WTC11 (cell line): ENCODE measurements around the gene BLCAP. TPM values are rescaled to one million over a fixed set of nuclear protein-coding genes. Genes with fewer than 3 reads are reported as not detected.

Experiments
- ATAC-seq: fragments of 200-7000 bp; cut with Tn5 transposase; 2 replicates; pipeline ENCODE4 v1.10.0; 2021; ENCODE audit warnings: mild to moderate bottlenecking, moderate library complexity
- CTCF ChIA-PET: fragments of 300-600 bp; sonication (Branson Sonifier 250); formaldehyde crosslinking; loops from one replicate; lab custom pipeline; 2021; ENCODE audit warnings: antibody characterized with exemption; lab: Charles Lee
- POLR2A ChIA-PET: fragments of 350-600 bp; sonication (Branson Sonifier 250); formaldehyde crosslinking; loops from one replicate; lab custom pipeline; 2021; ENCODE audit warnings: antibody characterized with exemption; lab: Charles Lee
- DNase-seq: peaks from one replicate; pipeline ENCODE4 v3.0.0; 2021; ENCODE audit warnings: low spot score
- H3K27ac Mint-ChIP-seq: 2 replicates; pipeline ENCODE4 v1.8.0; 2021; ENCODE audit warnings: mixed read lengths
- H3K27me3 Mint-ChIP-seq: 2 replicates; pipeline ENCODE4 v1.8.0; 2021; ENCODE audit warnings: low read depth, mild to moderate bottlenecking, moderate library complexity, mixed read lengths
- H3K36me3 Mint-ChIP-seq: 2 replicates; pipeline ENCODE4 v1.8.0; 2021; ENCODE audit warnings: mixed read lengths
- H3K4me1 Mint-ChIP-seq: 2 replicates; pipeline ENCODE4 v1.8.0; 2022; ENCODE audit warnings: mixed read lengths
- H3K4me3 Mint-ChIP-seq: 2 replicates; pipeline ENCODE4 v1.8.0; 2021; ENCODE audit warnings: mild to moderate bottlenecking, moderate library complexity, mixed read lengths
- H3K9me3 Mint-ChIP-seq: 2 replicates; pipeline ENCODE4 v1.8.0; 2021; ENCODE audit warnings: mixed read lengths
- ATF1 ChIP-seq: sonication (generic); formaldehyde crosslinking; IDR thresholded peaks from 2 replicates; pipeline ENCODE4 v1.8.1; 2023; ENCODE audit warnings: mild to moderate bottlenecking, moderate library complexity, missing genetic modification reagents
- ESRRA ChIP-seq: sonication (generic); formaldehyde crosslinking; IDR thresholded peaks from 2 replicates; pipeline ENCODE4 v1.8.1; 2022; ENCODE audit warnings: mild to moderate bottlenecking, missing genetic modification reagents, borderline replicate concordance
- FOXK1 ChIP-seq: sonication (generic); formaldehyde crosslinking; IDR thresholded peaks from 2 replicates; pipeline ENCODE4 v1.8.0; 2022; ENCODE audit warnings: mild to moderate bottlenecking, moderate library complexity, missing genetic modification reagents
- FOXP1 ChIP-seq: sonication (generic); formaldehyde crosslinking; IDR thresholded peaks from 2 replicates; pipeline ENCODE4 v1.8.0; 2022; ENCODE audit warnings: missing genetic modification reagents, mild to moderate bottlenecking, moderate library complexity, borderline replicate concordance
- KAT7 ChIP-seq: sonication (generic); formaldehyde crosslinking; IDR thresholded peaks from 2 replicates; pipeline ENCODE4 v1.8.1; 2023; ENCODE audit warnings: missing genetic modification reagents, mild to moderate bottlenecking, borderline replicate concordance
- NFATC4 ChIP-seq: fragments of 250-450 bp; sonication (Bioruptor Pico); IDR thresholded peaks from 2 replicates; pipeline ENCODE4 v1.9.0; 2021; ENCODE audit warnings: mild to moderate bottlenecking
- NFYB ChIP-seq: sonication (generic); formaldehyde crosslinking; conservative IDR thresholded peaks from 2 replicates; pipeline ENCODE4 v1.8.0; 2022; ENCODE audit warnings: low read depth, missing genetic modification reagents
- NR1H2 ChIP-seq: sonication (generic); formaldehyde crosslinking; IDR thresholded peaks from 2 replicates; pipeline ENCODE4 v1.9.0; 2021; ENCODE audit warnings: mild to moderate bottlenecking, moderate library complexity, missing genetic modification reagents
- NR2C2 ChIP-seq: sonication (generic); formaldehyde crosslinking; IDR thresholded peaks from 2 replicates; pipeline ENCODE4 v1.8.0; 2022; ENCODE audit warnings: mild to moderate bottlenecking, missing genetic modification reagents
- OVOL2 ChIP-seq: fragments of 250-450 bp; sonication (Bioruptor Pico); IDR thresholded peaks from 2 replicates; pipeline ENCODE4 v1.9.0; 2021; ENCODE audit warnings: mild to moderate bottlenecking, borderline replicate concordance
- PRRX2 ChIP-seq: fragments of 250-450 bp; sonication (Bioruptor Pico); IDR thresholded peaks from 2 replicates; pipeline ENCODE4 v1.8.0; 2021; ENCODE audit warnings: mild to moderate bottlenecking
- TP53 ChIP-seq: sonication (generic); formaldehyde crosslinking; IDR thresholded peaks from 2 replicates; pipeline ENCODE4 v1.8.1; 2023; ENCODE audit warnings: mild to moderate bottlenecking, missing genetic modification reagents
- ZNF138 ChIP-seq: sonication (generic); formaldehyde crosslinking; conservative IDR thresholded peaks from 2 replicates; pipeline ENCODE4 v1.8.1; 2022; ENCODE audit warnings: mild to moderate bottlenecking, moderate library complexity, missing genetic modification reagents
- ZNF232 ChIP-seq: sonication (generic); formaldehyde crosslinking; IDR thresholded peaks from 2 replicates; pipeline ENCODE4 v1.8.0; 2022; ENCODE audit warnings: mild to moderate bottlenecking, missing genetic modification reagents
- total RNA-seq: library from RNA; stranded (reverse); gene quantifications from 3 replicates; pipeline ENCODE4 v1.2.3, GENCODE V29; 2021
- TF ChIP-seq, protein P1 (sequence below): fragments of 250-450 bp; sonication (Bioruptor Pico); IDR thresholded peaks from 2 replicates; pipeline ENCODE4 v1.8.0; 2021; ENCODE audit warnings: mild to moderate bottlenecking
- TF ChIP-seq, protein P2 (sequence below): sonication (generic); formaldehyde crosslinking; IDR thresholded peaks from 2 replicates; pipeline ENCODE4 v1.8.0; 2022; ENCODE audit warnings: mild to moderate bottlenecking, missing genetic modification reagents
- TF ChIP-seq, protein P3 (sequence below): fragments of 250-450 bp; sonication (Bioruptor Pico); IDR thresholded peaks from 2 replicates; pipeline ENCODE4 v1.9.0; 2021; ENCODE audit warnings: mild to moderate bottlenecking
- TF ChIP-seq, protein P4 (sequence below): fragments of 250-450 bp; sonication (Bioruptor Pico); conservative IDR thresholded peaks from 2 replicates; pipeline ENCODE4 v1.9.0; 2021; ENCODE audit warnings: mild to moderate bottlenecking
- TF ChIP-seq, protein P5 (sequence below): sonication (generic); formaldehyde crosslinking; IDR thresholded peaks from 2 replicates; pipeline ENCODE4 v1.8.0; 2022; ENCODE audit warnings: missing genetic modification reagents

The BLCAP gene
- total RNA-seq, 1 experiment from 2014 or later = 85.6 TPM

DNA sequence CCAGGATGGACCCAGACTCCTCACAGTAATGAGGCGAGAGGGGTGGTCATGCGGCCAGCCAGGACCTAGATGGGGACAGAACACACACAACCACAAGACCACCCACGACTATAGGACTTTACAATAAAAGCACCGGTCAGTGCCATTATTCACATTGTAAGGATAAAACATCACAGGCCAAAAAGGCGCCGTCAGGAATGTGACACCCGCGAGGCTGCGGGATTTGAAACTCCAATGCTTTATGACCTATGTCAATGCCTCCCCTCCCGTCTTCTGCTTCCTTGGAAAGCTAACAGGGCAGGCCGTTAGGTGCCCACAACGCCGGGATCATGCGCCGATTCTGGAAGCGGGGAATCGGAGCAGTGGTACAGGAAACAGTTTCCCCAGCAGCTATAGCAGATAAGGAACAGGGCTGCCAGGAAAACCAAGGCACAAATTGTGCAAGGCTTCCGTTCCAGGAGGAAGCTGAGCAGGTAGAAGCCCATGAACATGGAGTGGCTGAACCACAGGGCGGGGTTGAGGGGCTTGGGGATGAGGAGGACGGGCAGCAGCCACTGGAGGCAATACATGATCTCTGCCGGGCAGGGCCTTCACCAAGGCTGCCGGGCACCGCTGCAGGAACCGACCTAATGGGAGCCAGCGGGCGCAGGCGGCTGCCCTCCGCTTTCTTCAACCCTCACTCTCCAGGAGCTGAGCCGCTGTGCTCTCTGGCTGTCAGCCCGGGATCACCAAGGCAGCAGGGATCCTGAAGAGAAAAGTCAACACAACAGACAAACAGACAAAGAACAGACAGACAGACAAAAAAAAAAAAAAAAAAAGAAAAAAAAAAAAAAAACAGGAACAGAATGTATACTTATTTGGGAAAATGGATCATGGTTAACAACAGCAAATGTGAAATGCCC, 8.8 kb downstream of the BLCAP start:
- no peak overlapping the region for H3K4me3 Mint-ChIP-seq
- no peak for DNase-seq
- H3K27ac Mint-ChIP-seq = peak overlapping the region; percentile 73; the same call in 1 of the 2 replicates
- no peak for ATAC-seq
- POLR2A ChIA-PET = interaction anchor here (1.6 kb wide), 1 partner anchor 122 kb away, joined by 6 read pairs; no protein-coding TSS in a partner anchor
- peaks cover 70% of the 10 kb centered on the region for H3K4me1 Mint-ChIP-seq
- CTCF ChIA-PET = interaction anchor here (0.6 to 2.0 kb wide), 5 partner anchors 23 to 327 kb away, joined by 3 to 15 read pairs (median 4); no protein-coding TSS in a partner anchor
- no peaks in the 10 kb centered on the region for H3K27me3 Mint-ChIP-seq
- peaks cover 36% of the 10 kb centered on the region for H3K36me3 Mint-ChIP-seq
- no peak for TF ChIP-seq ESRRA (CRISPR knock-in tag)
- no peak for TF ChIP-seq FOXK1 (CRISPR knock-in tag)
- no peak for TF ChIP-seq TP53 (CRISPR knock-in tag)
- TF ChIP-seq, protein P1, sequence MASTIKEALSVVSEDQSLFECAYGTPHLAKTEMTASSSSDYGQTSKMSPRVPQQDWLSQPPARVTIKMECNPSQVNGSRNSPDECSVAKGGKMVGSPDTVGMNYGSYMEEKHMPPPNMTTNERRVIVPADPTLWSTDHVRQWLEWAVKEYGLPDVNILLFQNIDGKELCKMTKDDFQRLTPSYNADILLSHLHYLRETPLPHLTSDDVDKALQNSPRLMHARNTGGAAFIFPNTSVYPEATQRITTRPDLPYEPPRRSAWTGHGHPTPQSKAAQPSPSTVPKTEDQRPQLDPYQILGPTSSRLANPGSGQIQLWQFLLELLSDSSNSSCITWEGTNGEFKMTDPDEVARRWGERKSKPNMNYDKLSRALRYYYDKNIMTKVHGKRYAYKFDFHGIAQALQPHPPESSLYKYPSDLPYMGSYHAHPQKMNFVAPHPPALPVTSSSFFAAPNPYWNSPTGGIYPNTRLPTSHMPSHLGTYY (CRISPR knock-in tag) = no peak
- TF ChIP-seq NFYB (CRISPR knock-in tag) = no peak
- no peaks in the 10 kb centered on the region for H3K9me3 Mint-ChIP-seq

DNA sequence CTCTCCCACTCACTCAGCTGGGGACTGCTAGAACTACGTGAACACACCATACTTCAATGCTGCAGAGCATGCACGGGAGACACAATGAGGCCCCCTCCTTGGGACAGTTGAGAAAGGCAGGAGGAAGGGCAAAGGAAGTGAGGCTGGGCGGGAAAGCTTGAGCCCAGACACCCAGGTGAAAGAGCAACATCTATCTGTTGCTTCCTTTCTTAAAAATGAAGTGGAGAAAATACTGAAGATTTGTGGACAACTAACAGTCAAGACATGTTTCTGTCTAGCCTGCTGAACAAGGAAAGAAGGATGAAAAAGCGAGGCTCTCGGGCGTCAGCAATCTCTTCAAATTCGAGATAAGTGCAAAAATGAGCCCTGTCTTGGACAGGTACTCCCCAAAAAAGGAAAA, 9.6 kb downstream of the BLCAP start:
- peak overlapping the region; percentile 31 for H3K27ac Mint-ChIP-seq
- H3K4me1 Mint-ChIP-seq = peaks cover 62% of the 10 kb centered on the region
- ChIA-PET POLR2A (interaction anchor here (0.6 kb wide), 1 partner anchor 802 kb away, joined by 5 read pairs; no protein-coding TSS in a partner anchor), CTCF (no interaction called here)
- DNase-seq (no peak), ATAC-seq (no peak)
- no peak overlapping the region for H3K4me3 Mint-ChIP-seq
- H3K36me3 Mint-ChIP-seq = peaks cover 36% of the 10 kb centered on the region
- no peaks in the 10 kb centered on the region for H3K27me3 Mint-ChIP-seq
- H3K9me3 Mint-ChIP-seq = no peaks in the 10 kb centered on the region
- TF ChIP-seq NR1H2 (CRISPR knock-in tag) (no peak), PRRX2 (no peak), ZNF138 (no peak), ZNF232 (no peak), KAT7 (CRISPR knock-in tag) (no peak), OVOL2 (CRISPR knock-in tag) (no peak), FOXP1 (CRISPR knock-in tag) (no peak), ATF1 (CRISPR knock-in tag) (no peak), NFATC4 (CRISPR knock-in tag) (no peak), NR2C2 (CRISPR knock-in tag) (no peak)
- TF ChIP-seq, protein P2, sequence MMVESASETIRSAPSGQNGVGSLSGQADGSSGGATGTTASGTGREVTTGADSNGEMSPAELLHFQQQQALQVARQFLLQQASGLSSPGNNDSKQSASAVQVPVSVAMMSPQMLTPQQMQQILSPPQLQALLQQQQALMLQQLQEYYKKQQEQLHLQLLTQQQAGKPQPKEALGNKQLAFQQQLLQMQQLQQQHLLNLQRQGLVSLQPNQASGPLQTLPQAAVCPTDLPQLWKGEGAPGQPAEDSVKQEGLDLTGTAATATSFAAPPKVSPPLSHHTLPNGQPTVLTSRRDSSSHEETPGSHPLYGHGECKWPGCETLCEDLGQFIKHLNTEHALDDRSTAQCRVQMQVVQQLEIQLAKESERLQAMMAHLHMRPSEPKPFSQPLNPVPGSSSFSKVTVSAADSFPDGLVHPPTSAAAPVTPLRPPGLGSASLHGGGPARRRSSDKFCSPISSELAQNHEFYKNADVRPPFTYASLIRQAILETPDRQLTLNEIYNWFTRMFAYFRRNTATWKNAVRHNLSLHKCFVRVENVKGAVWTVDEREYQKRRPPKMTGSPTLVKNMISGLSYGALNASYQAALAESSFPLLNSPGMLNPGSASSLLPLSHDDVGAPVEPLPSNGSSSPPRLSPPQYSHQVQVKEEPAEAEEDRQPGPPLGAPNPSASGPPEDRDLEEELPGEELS (CRISPR knock-in tag) = no peak
- TF ChIP-seq, protein P3, sequence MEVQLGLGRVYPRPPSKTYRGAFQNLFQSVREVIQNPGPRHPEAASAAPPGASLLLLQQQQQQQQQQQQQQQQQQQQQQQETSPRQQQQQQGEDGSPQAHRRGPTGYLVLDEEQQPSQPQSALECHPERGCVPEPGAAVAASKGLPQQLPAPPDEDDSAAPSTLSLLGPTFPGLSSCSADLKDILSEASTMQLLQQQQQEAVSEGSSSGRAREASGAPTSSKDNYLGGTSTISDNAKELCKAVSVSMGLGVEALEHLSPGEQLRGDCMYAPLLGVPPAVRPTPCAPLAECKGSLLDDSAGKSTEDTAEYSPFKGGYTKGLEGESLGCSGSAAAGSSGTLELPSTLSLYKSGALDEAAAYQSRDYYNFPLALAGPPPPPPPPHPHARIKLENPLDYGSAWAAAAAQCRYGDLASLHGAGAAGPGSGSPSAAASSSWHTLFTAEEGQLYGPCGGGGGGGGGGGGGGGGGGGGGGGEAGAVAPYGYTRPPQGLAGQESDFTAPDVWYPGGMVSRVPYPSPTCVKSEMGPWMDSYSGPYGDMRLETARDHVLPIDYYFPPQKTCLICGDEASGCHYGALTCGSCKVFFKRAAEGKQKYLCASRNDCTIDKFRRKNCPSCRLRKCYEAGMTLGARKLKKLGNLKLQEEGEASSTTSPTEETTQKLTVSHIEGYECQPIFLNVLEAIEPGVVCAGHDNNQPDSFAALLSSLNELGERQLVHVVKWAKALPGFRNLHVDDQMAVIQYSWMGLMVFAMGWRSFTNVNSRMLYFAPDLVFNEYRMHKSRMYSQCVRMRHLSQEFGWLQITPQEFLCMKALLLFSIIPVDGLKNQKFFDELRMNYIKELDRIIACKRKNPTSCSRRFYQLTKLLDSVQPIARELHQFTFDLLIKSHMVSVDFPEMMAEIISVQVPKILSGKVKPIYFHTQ = no peak
- TF ChIP-seq, protein P4, sequence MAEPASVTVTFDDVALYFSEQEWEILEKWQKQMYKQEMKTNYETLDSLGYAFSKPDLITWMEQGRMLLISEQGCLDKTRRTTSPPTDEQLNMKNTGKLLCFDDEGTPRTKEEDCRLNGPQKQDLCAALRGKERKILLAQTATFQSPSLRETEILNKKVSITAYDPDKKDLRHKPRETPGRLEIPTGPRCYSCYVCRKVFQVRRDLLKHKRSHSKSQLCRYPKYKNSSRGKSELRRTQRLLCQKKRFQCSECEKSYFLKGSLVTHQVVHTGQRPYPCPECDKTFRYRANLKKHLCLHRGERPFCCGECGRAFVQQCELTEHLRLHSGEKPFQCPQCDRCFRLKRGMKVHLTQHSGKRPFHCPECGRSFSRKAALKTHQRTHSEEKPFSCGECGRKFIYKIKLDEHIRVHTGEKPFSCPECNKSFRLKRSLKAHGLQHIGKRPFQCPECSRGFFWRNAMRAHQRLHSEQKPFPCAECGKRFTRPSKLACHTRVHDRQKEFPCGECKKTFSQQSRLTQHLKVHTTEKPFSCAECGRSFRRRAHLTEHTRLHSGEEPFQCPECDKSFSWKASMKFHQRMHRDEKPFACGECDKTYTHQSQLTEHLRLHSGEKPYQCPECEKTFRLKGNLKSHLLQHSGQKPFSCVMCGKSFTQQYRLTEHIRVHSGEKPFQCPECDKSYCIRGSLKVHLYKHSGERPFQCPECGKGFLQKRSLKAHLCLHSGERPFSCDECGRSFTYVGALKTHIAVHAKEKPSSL (CRISPR knock-in tag) = no peak
- TF ChIP-seq, protein P5, sequence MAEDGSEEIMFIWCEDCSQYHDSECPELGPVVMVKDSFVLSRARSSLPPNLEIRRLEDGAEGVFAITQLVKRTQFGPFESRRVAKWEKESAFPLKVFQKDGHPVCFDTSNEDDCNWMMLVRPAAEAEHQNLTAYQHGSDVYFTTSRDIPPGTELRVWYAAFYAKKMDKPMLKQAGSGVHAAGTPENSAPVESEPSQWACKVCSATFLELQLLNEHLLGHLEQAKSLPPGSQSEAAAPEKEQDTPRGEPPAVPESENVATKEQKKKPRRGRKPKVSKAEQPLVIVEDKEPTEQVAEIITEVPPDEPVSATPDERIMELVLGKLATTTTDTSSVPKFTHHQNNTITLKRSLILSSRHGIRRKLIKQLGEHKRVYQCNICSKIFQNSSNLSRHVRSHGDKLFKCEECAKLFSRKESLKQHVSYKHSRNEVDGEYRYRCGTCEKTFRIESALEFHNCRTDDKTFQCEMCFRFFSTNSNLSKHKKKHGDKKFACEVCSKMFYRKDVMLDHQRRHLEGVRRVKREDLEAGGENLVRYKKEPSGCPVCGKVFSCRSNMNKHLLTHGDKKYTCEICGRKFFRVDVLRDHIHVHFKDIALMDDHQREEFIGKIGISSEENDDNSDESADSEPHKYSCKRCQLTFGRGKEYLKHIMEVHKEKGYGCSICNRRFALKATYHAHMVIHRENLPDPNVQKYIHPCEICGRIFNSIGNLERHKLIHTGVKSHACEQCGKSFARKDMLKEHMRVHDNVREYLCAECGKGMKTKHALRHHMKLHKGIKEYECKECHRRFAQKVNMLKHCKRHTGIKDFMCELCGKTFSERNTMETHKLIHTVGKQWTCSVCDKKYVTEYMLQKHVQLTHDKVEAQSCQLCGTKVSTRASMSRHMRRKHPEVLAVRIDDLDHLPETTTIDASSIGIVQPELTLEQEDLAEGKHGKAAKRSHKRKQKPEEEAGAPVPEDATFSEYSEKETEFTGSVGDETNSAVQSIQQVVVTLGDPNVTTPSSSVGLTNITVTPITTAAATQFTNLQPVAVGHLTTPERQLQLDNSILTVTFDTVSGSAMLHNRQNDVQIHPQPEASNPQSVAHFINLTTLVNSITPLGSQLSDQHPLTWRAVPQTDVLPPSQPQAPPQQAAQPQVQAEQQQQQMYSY = no peak
